Immature natural killer cell (primary cell): Measurements from ENCODE around the gene OR8B4. TPM values are rescaled to one million over a fixed set of nuclear protein-coding genes. Genes with fewer than 3 reads are reported as not detected.
"Not testable (repeated sequence)": the region's sequence is repeated elsewhere in the genome, so short reads cannot be mapped to it uniquely, and the experiment has no call there.

ENCODE experiments used
- DNase-seq, 3 donors: peaks; one replicate each; pipeline ENCODE4 v3.0.0; 2022; ENCODE audit warnings: mixed read lengths in 1 of 3
- H3K27ac Mint-ChIP-seq, 6 donors: one replicate each; pipeline ENCODE4 v1.8.0; 2020; ENCODE audit warnings: mixed read lengths in 6 of 6, mild to moderate bottlenecking in 5 of 6, inconsistent platforms in 4 of 6, moderate library complexity in 3 of 6
- H3K27me3 Mint-ChIP-seq, 3 donors: one replicate each; pipeline ENCODE4 v1.8.0; 2020 to 2021; ENCODE audit warnings: low read depth in 3 of 3, mild to moderate bottlenecking in 3 of 3, mixed read lengths in 3 of 3, moderate library complexity in 3 of 3, inconsistent platforms in 1 of 3
- H3K36me3 Mint-ChIP-seq, 3 donors: one replicate each; pipeline ENCODE4 v1.8.0; 2020; ENCODE audit warnings: mixed read lengths in 3 of 3, inconsistent platforms in 2 of 3, mild to moderate bottlenecking in 2 of 3
- H3K4me1 Mint-ChIP-seq, 2 donors: one replicate each; pipeline ENCODE4 v1.8.0; 2020; ENCODE audit warnings: inconsistent platforms in 2 of 2, mild to moderate bottlenecking in 2 of 2, mixed read lengths in 2 of 2, moderate library complexity in 1 of 2
- H3K4me3 Mint-ChIP-seq, 5 donors: one replicate each; pipeline ENCODE4 v1.8.0; 2020; ENCODE audit warnings: mild to moderate bottlenecking in 5 of 5, mixed read lengths in 5 of 5, inconsistent platforms in 3 of 5, moderate library complexity in 3 of 5
- H3K9me3 Mint-ChIP-seq, 6 donors: one replicate each; pipeline ENCODE4 v1.8.0; 2020; ENCODE audit warnings: mild to moderate bottlenecking in 6 of 6, mixed read lengths in 6 of 6, inconsistent platforms in 4 of 6, moderate library complexity in 3 of 6
- polyA plus RNA-seq, 3 donors: library from polyadenylated mRNA; unstranded; fragments of 300-500 nt; fragmentation: Illumina TruSeq; gene quantifications; one replicate each; pipeline ENCODE4 v1.2.3, GENCODE V29; 2021

OR8B4 gene
- polyA plus RNA-seq, 3 donors from 2014 or later = not detected

GRCh38 chr11:124394408-124394807 is 30.3 kb downstream of the OR8B4 start:
- Mint-ChIP-seq H3K4me3 (no peak overlapping the region), H3K36me3 (no peaks in the 10 kb centered on the region), H3K9me3 (peaks cover 0 to 10% (median under 1%) of the 10 kb centered on the region in 6 donors), H3K4me1 (no peaks in the 10 kb centered on the region), H3K27me3 (no peaks in the 10 kb centered on the region), H3K27ac (no peak overlapping the region)
- DNase-seq = no peak

DNA sequence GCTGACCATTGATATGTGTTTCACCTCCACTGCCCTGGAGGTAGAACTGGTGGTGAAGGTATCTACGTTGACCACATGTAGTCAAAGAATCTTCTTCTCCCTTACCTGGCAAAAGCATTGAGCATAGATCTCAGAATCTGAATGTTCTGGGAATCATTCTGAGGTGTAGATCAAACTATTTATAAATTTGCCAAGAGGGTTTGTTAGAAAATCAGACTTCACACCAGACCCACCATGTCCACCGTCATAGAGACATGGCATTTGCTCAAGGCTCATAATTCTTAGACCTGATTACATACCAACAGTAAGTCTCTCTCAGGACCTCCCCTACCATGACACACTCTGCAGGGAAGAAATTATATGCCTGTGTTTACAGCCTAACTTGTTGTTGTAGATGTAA is 40.3 kb downstream of the OR8B4 start, which contains the start of gene OR8B2:
OR8B2 (minus strand) TSS at position 101 of the 400 bp plus-strand sequence. CDS start 1,156 bp downstream, outside the sequence.
- peaks cover 0 to under 1% (median 0%) of the 10 kb centered on the region in 6 donors for H3K9me3 Mint-ChIP-seq
- H3K4me3 Mint-ChIP-seq = no peak within 1 kb of the TSS
- H3K27ac Mint-ChIP-seq = no peak within 1 kb of the TSS
- H3K4me1 Mint-ChIP-seq = no peaks in the 10 kb centered on the region
- H3K27me3 Mint-ChIP-seq = peaks cover 0 to 9% (median 5%) of the 10 kb centered on the region in 3 donors
- DNase-seq = no peak
- no peaks in the 10 kb centered on the region for H3K36me3 Mint-ChIP-seq

DNA sequence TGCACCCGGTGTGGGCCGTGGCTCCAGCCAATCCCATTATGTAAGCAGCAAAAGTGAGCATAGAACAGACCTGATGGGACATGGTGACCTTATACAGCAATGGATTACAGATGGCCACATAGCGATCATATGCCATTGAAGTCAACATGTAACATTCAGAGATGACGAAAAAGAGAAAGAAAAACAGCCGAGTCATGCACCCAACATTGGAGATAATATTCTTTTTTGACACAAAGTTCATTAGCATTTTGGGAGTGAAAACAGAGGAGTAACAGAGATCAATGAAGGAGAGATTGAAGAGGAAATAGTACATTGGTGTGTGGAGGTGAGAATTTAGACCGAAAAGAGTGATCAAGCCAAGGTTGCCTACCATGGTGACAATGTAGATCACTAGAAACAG is 41.8 kb downstream of the OR8B4 start:
- H3K4me1 Mint-ChIP-seq, H3K9me3 Mint-ChIP-seq, H3K27ac Mint-ChIP-seq, H3K27me3 Mint-ChIP-seq, DNase-seq, H3K36me3 Mint-ChIP-seq, H3K4me3 Mint-ChIP-seq: not testable (repeated sequence)

DNA sequence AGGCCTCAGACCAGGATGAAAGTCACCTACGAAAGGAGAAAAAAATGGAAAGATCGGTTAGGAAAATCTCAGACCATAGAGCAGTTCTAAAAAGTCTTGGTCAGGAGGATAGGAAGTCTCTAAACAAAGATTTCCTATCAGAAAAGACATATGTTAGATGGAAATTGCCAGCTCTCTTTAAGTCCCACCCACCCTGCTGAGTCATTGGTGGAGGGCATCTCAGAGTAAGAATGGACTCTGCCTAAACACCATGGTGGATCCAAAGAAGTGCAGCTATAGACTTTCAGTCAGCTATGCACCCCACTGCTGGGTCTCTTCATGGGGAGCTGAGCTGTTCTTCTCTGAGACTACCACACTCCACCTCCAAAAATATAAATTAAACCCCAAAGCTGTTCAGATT is 44.1 kb downstream of the OR8B4 start:
- Mint-ChIP-seq H3K9me3 (no peaks in the 10 kb centered on the region), H3K4me1 (no peaks in the 10 kb centered on the region), H3K27ac (no peak overlapping the region), H3K36me3 (no peaks in the 10 kb centered on the region), H3K4me3 (no peak overlapping the region), H3K27me3 (peaks cover 0 to 8% (median 0%) of the 10 kb centered on the region in 3 donors)
- DNase-seq = no peak

GRCh38 chr11:124376280-124376679 is 48.4 kb downstream of the OR8B4 start:
- no peak for DNase-seq
- no peaks in the 10 kb centered on the region for H3K9me3 Mint-ChIP-seq
- H3K4me1 Mint-ChIP-seq = no peaks in the 10 kb centered on the region
- H3K27me3 Mint-ChIP-seq = peaks cover 0 to 2% (median 0%) of the 10 kb centered on the region in 3 donors
- H3K36me3 Mint-ChIP-seq = no peaks in the 10 kb centered on the region
- no peak overlapping the region for H3K27ac Mint-ChIP-seq
- no peak overlapping the region for H3K4me3 Mint-ChIP-seq

Other genes with a start within 250 kb of the OR8B4 start
- gene OR10D3, start 241.5 kb downstream of the OR8B4 start, polyA plus RNA-seq = not detected
- not detected for gene OR8G1, start 183.8 kb downstream of the OR8B4 start, polyA plus RNA-seq
- not detected for gene OR8G5, start 168.5 kb downstream of the OR8B4 start, polyA plus RNA-seq
- gene OR8D1, start 110.9 kb downstream of the OR8B4 start, polyA plus RNA-seq = not detected
- not detected for gene OR8D2, start 104.7 kb downstream of the OR8B4 start, polyA plus RNA-seq
- gene OR8B2, start 40.4 kb downstream of the OR8B4 start, polyA plus RNA-seq = not detected
- not detected for gene OR8B3, start 25.8 kb downstream of the OR8B4 start, polyA plus RNA-seq
- not detected for gene OR8B8, start 20.8 kb upstream of the OR8B4 start, polyA plus RNA-seq
- gene OR8B12, start 118.8 kb upstream of the OR8B4 start, polyA plus RNA-seq = not detected
- gene OR8A1, start 145.1 kb upstream of the OR8B4 start, polyA plus RNA-seq = not detected
- gene PANX3, start 186.6 kb upstream of the OR8B4 start, polyA plus RNA-seq = not detected
- gene TBRG1, start 198.0 kb upstream of the OR8B4 start, polyA plus RNA-seq = 10 to 100 TPM; 35.7 to 40.8 (median 36.2) TPM
- 1 to 10 TPM; 1.7 to 2.9 (median 2.6) TPM for gene SIAE, start 248.9 kb upstream of the OR8B4 start, polyA plus RNA-seq
- 1 to 10 TPM in 1 of 3 donors, under 1 TPM in 1, not detected in 1; 0.36 to 1.2 TPM for gene SPA17, start 249.0 kb upstream of the OR8B4 start, polyA plus RNA-seq